CD4-positive, alpha-beta memory T cell (primary cell): ENCODE measurements around the gene PEX14. TPM values are rescaled to one million over a fixed set of nuclear protein-coding genes. Genes with fewer than 3 reads are reported as not detected.

ENCODE experiments used
- CTCF ChIA-PET: fragments of 350-600 bp; sonication (Branson Sonifier 250); formaldehyde crosslinking; loops from one replicate; lab custom pipeline; 2021; ENCODE audit warnings: inconsistent platforms; ENCODE audit not compliant: partially characterized antibody; lab: Charles Lee
- POLR2A ChIA-PET: fragments of 350-600 bp; sonication (Branson Sonifier 250); formaldehyde crosslinking; loops from one replicate; lab custom pipeline; 2021; ENCODE audit not compliant: partially characterized antibody; lab: Charles Lee
- DNase-seq, 5 donors: peaks; one replicate each; pipeline versions ENCODE4 v3.0.0 to v3.0.0-alpha.2; 2020 to 2022; ENCODE audit warnings: mixed read lengths in 1 of 5
- H3K27ac ChIP-seq: one replicate; pipeline ENCODE4 v1.7.0; 2013; ENCODE audit warnings: low read depth, low read length
- H3K27me3 ChIP-seq: 2 replicates; pipeline ENCODE4 v1.7.0; 2013; ENCODE audit warnings: mild to moderate bottlenecking, low read length, moderate library complexity; ENCODE audit not compliant: insufficient read depth
- H3K36me3 ChIP-seq: 2 replicates; pipeline ENCODE4 v1.7.0; 2013; ENCODE audit warnings: mild to moderate bottlenecking, low read length, moderate library complexity; ENCODE audit not compliant: insufficient read depth
- H3K4me1 ChIP-seq: 2 replicates; pipeline ENCODE4 v1.7.0; 2013; ENCODE audit warnings: mild to moderate bottlenecking, low read length, moderate library complexity; ENCODE audit not compliant: insufficient read depth
- H3K4me3 ChIP-seq, 2 donors: one replicate each; pipeline ENCODE4 v1.7.0; 2013; ENCODE audit warnings: low read length in 2 of 2, mild to moderate bottlenecking in 1 of 2
- H3K9me3 ChIP-seq, 2 donors: one replicate each; pipeline ENCODE4 v1.7.0; 2013; ENCODE audit warnings: low read length in 2 of 2, control low read depth in 1 of 2; ENCODE audit not compliant: control insufficient read depth in 1 of 2
- H3K27ac Mint-ChIP-seq, 7 donors: one replicate each; pipeline ENCODE4 v1.8.0; 2020 to 2021; ENCODE audit warnings: mixed read lengths in 7 of 7, mild to moderate bottlenecking in 6 of 7, inconsistent platforms in 3 of 7, moderate library complexity in 3 of 7
- H3K27me3 Mint-ChIP-seq, 2 donors: one replicate each; pipeline ENCODE4 v1.8.0; 2020 to 2021; ENCODE audit warnings: mixed read lengths in 2 of 2
- H3K36me3 Mint-ChIP-seq, 2 donors: one replicate each; pipeline ENCODE4 v1.8.0; 2020 to 2021; ENCODE audit warnings: mixed read lengths in 2 of 2, inconsistent platforms in 1 of 2, mild to moderate bottlenecking in 1 of 2
- H3K4me1 Mint-ChIP-seq, 4 donors: one replicate each; pipeline ENCODE4 v1.8.0; 2020 to 2021; ENCODE audit warnings: mixed read lengths in 4 of 4, mild to moderate bottlenecking in 1 of 4
- H3K4me3 Mint-ChIP-seq, 8 donors: one replicate each; pipeline ENCODE4 v1.8.0; 2020 to 2021; ENCODE audit warnings: mixed read lengths in 8 of 8, mild to moderate bottlenecking in 7 of 8, moderate library complexity in 6 of 8, inconsistent platforms in 3 of 8
- H3K9me3 Mint-ChIP-seq, 8 donors: one replicate each; pipeline ENCODE4 v1.8.0; 2020 to 2021; ENCODE audit warnings: mixed read lengths in 8 of 8, mild to moderate bottlenecking in 5 of 8, inconsistent platforms in 3 of 8, moderate library complexity in 1 of 8
- intact Hi-C: fragments of 100-400 bp; cut with micrococcal nuclease; formaldehyde crosslinking; loops from one replicate; pipeline ENCODE4 v1.15.1; 2023
- polyA plus RNA-seq, 2 donors: library from polyadenylated mRNA; unstranded; fragments of 300-500 nt; fragmentation: Illumina TruSeq; gene quantifications; one replicate each; pipeline ENCODE4 v1.2.3, GENCODE V29; 2021
- total RNA-seq, 2 experiments: library from RNA; stranded (reverse); gene quantifications; one replicate each; pipeline ENCODE4 v1.2.3, GENCODE V29; 2021

PEX14 gene
- total and polyA plus RNA-seq, 4 experiments from 2014 or later = 3.1 to 16.1 (median 9.9) TPM

DNA sequence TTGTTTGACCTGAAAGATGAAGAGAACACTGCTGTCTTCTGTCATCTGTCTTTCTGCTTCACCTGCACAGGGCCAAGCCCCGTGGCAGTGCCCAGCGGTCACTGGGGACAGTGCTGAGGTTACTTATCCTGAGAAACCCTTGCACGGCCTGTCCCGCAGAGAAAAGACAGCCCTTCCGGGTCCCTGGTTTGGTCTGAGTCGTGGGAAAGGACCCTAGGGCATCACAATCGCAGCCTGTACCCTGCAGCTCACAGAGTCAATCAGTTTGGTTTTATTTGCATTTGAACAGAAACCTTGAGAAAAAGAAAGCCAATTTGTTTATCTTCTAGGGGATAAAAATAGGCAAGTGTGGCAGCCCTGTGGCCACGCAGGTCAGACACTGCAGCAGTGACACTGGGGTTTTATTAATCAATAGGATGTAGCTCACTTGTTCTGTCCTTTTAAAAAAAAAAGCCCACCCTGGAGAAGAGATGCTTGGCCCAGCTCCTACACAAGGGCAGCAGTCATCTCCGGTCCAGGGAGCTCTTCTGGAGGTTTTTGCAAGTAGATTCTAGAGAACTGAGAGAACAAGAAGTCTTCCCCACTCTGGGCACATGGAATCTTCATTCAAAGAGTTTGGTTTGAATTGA is 120.0 kb downstream of the PEX14 start:
- intact Hi-C loops = no loop called here
- ChIA-PET POLR2A (no interaction called here), CTCF (interaction anchor here (1.1 to 1.6 kb wide), 2 partner anchors 87 to 99 kb away, joined by 3 to 6 read pairs; no protein-coding TSS in a partner anchor)
- no peak for DNase-seq
- Mint-ChIP-seq H3K9me3 (no peaks in the 10 kb centered on the region), H3K4me1 (peaks cover 0 to 1% (median 0%) of the 10 kb centered on the region in 4 donors), H3K36me3 (peaks cover 5 to 12% of the 10 kb centered on the region in 2 donors), H3K4me3 (no peak overlapping the region), H3K27ac (peak overlapping the region in 1 of 7 donors; percentile 24), H3K27me3 (no peaks in the 10 kb centered on the region)
- H3K36me3 ChIP-seq = no peaks in the 10 kb centered on the region
- no peaks in the 10 kb centered on the region for H3K9me3 ChIP-seq
- H3K4me1 ChIP-seq = no peaks in the 10 kb centered on the region
- no peaks in the 10 kb centered on the region for H3K27me3 ChIP-seq
- no peak overlapping the region for H3K27ac ChIP-seq
- no peak overlapping the region for H3K4me3 ChIP-seq

DNA sequence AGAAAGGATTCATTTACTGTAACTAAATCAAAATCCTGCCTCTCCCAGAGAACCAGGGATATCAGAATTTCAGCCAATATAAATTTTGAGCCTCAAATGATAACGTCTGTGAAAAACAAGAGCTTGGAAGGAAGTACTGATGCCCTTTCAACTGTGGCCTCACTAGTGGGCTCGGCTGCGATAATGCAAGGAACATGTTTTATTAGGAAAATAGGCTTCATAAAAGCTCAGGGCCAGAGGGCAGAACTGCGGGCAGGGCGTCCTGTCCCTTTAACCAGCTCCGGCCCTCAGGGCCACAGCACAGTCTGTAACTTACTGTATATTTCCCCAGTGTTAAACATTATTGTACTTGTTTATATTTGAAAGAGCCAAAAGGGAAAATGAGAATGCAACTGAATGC is 122.0 kb downstream of the PEX14 start:
- Histone ChIP-seq H3K27ac (no peak overlapping the region), H3K9me3 (no peaks in the 10 kb centered on the region), H3K4me1 (no peaks in the 10 kb centered on the region), H3K36me3 (no peaks in the 10 kb centered on the region), H3K4me3 (no peak overlapping the region), H3K27me3 (no peaks in the 10 kb centered on the region)
- H3K36me3 Mint-ChIP-seq = peaks cover 10 to 14% of the 10 kb centered on the region in 2 donors
- no peak overlapping the region for H3K4me3 Mint-ChIP-seq
- ChIA-PET POLR2A (interaction anchor here (0.6 kb wide), 1 partner anchor 180 kb away, joined by 3 read pairs; no protein-coding TSS in a partner anchor), CTCF (interaction anchor here (1.2 kb wide), 1 partner anchor 312 kb away, joined by 3 read pairs; no protein-coding TSS in a partner anchor)
- no peak overlapping the region for H3K27ac Mint-ChIP-seq
- DNase-seq = no peak
- no peaks in the 10 kb centered on the region for H3K9me3 Mint-ChIP-seq
- intact Hi-C loops = no loop called here
- no peaks in the 10 kb centered on the region for H3K4me1 Mint-ChIP-seq
- no peaks in the 10 kb centered on the region for H3K27me3 Mint-ChIP-seq

DNA sequence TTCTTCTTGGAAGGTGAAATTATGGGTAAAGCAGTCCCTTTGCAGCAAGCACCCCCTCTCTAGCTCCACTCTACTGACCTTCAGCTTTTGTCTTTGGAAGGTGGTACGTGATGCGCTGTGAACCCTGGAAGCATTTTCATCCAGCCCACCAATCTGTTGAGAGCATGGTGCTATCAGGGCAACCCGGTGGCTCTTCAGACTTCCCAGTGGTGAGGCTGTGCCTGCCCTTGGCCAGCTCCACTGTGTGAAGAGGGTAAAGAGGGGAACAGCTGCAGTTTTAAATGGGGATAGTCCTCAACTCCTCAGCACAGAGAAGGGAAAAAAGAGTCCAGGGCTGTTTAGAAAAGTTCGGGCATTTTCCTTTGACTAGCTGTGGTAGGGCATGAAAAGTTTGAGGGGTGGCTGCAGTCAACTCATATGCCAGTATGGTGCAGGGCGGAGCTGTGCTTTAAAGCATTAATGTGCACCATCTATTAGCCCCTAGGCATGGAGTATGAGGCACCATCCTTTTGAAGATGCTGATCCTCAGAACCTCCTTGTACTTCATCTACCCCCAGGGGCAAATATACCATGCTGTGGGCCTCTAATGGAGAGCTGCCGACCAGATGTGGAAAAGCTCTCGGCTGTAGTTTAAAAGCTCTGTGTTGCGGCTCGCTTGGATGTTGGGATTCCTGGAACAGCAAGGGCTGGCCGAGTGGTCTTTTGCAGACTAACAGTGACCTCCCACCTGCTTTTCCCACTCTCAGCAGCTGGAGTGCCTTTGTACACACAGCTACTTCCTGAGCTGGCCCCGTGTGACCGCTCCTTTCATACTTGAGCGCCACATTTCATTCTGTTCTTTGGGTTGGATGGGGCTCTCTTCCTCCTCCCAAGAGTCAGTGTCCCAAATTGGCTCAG is 123.0 kb downstream of the PEX14 start:
- no peaks in the 10 kb centered on the region for H3K4me1 Mint-ChIP-seq
- intact Hi-C loops = no loop called here
- H3K27me3 Mint-ChIP-seq = no peaks in the 10 kb centered on the region
- H3K9me3 Mint-ChIP-seq = no peaks in the 10 kb centered on the region
- no peak overlapping the region for H3K27ac ChIP-seq
- peak overlapping the region in 1 of 7 donors; percentile 30 for H3K27ac Mint-ChIP-seq
- H3K4me3 Mint-ChIP-seq = no peak overlapping the region
- POLR2A ChIA-PET = no interaction called here
- H3K36me3 ChIP-seq = no peaks in the 10 kb centered on the region
- CTCF ChIA-PET = interaction anchor here (0.7 to 1.2 kb wide), 3 partner anchors 8 to 311 kb away, joined by 3 read pairs; no protein-coding TSS in a partner anchor
- DNase-seq = no peak
- no peaks in the 10 kb centered on the region for H3K4me1 ChIP-seq
- H3K36me3 Mint-ChIP-seq = peaks cover 11 to 17% of the 10 kb centered on the region in 2 donors
- no peaks in the 10 kb centered on the region for H3K27me3 ChIP-seq
- no peak overlapping the region for H3K4me3 ChIP-seq
- H3K9me3 ChIP-seq = no peaks in the 10 kb centered on the region

DNA sequence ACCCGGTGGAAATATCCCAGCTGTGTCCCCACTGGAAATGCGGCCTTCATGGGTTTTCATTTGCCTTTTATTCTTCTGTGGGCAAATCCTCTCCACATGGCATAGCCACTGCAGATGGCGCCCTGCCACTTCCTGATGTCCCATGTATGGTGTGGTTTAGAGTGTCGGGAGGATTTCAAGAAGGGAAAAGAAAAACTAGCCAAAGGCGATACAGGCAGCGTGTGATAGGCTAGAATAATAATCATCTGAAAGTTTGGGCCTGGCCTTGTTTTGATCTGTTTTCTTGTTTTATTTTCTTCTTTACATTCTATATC is 123.6 kb downstream of the PEX14 start:
- peaks cover 16 to 18% of the 10 kb centered on the region in 2 donors for H3K36me3 Mint-ChIP-seq
- Histone ChIP-seq H3K36me3 (no peaks in the 10 kb centered on the region), H3K27me3 (no peaks in the 10 kb centered on the region), H3K27ac (no peak overlapping the region), H3K9me3 (no peaks in the 10 kb centered on the region), H3K4me3 (no peak overlapping the region), H3K4me1 (no peaks in the 10 kb centered on the region)
- intact Hi-C loops = no loop called here
- ChIA-PET CTCF (interaction anchor here (0.8 kb wide), 1 partner anchor 91 kb away, joined by 3 read pairs; no protein-coding TSS in a partner anchor), POLR2A (no interaction called here)
- no peak for DNase-seq
- H3K9me3 Mint-ChIP-seq = no peaks in the 10 kb centered on the region
- H3K27ac Mint-ChIP-seq = peak overlapping the region in 1 of 7 donors; percentile 30
- no peak overlapping the region for H3K4me3 Mint-ChIP-seq
- H3K27me3 Mint-ChIP-seq = no peaks in the 10 kb centered on the region
- no peaks in the 10 kb centered on the region for H3K4me1 Mint-ChIP-seq

DNA sequence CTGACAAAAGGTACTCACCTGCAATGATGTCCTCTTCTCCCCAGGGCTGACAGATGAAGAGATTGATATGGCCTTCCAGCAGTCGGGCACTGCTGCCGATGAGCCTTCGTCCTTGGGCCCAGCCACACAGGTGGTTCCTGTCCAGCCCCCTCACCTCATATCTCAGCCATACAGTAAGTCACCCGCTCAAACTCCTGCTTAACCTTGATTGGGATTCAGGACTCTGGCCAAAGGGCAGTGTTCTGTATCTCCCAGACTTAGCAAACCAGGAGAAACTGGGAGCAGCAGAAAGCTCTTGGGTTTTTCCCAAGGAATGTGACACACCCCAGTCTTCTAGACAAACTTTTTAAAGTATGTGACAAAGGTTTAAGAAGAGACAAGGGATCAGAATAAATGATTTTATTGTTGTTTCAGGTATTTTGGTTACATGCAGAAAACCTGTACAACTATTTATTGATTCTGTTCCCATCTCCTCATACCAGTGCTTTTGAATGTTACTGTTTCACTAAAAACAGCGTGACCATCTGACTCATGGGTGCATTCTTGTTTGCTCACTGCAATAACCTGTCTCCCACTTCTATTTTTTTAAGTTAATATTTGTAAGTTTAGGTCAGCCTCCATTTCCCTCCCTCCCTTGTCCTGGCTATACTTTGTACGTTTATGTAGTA is 124.6 kb downstream of the PEX14 start:
- Histone ChIP-seq H3K27me3 (no peaks in the 10 kb centered on the region), H3K4me3 (no peak overlapping the region), H3K9me3 (no peaks in the 10 kb centered on the region), H3K27ac (no peak overlapping the region), H3K36me3 (no peaks in the 10 kb centered on the region), H3K4me1 (no peaks in the 10 kb centered on the region)
- intact Hi-C loops = no loop called here
- DNase-seq = no peak
- no peak overlapping the region for H3K4me3 Mint-ChIP-seq
- no peaks in the 10 kb centered on the region for H3K27me3 Mint-ChIP-seq
- peaks cover 22 to 25% of the 10 kb centered on the region in 2 donors for H3K36me3 Mint-ChIP-seq
- CTCF ChIA-PET = no interaction called here
- POLR2A ChIA-PET = no interaction called here
- H3K9me3 Mint-ChIP-seq = no peaks in the 10 kb centered on the region
- H3K27ac Mint-ChIP-seq = peak overlapping the region in 1 of 7 donors; percentile 52
- no peaks in the 10 kb centered on the region for H3K4me1 Mint-ChIP-seq

DNA sequence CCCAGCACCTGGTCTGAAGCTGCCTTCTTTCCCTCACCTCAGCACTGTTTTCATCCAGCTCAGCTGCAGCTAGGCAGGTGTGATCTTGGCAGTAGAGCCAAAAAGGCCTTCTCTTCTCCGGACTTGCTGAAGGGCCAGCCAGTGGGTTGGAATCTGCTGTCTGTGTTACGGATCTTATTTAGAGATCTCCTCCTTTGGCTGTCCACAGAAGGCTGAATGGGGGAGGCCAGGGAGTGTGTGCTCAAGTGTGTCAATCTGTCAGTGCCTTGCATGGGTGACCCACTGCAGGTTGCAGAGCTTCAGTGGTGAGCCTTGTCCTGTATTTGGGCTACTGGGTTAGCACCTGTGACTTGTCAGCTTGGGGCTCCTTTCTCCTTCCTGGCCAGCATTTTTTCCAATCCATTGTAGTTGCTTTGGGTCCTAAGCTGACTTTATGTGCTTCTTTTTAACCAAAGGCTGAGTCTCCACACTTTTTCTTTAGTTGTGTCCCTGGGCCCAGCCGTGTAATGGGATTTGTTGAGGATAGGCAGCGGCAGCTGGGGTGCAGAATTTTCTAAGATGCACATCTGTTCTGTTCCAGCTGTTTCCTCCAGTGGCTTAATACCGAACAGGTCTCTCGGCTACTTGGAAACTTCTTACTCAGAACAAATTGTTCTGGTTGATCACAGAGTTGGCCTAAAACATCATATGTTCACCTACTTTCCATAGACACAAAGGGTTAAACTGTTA is 126.8 kb downstream of the PEX14 start:
- Mint-ChIP-seq H3K27ac (peak overlapping the region in 1 of 7 donors; percentile 25), H3K36me3 (peaks cover 28 to 31% of the 10 kb centered on the region in 2 donors), H3K27me3 (no peaks in the 10 kb centered on the region), H3K9me3 (no peaks in the 10 kb centered on the region), H3K4me3 (no peak overlapping the region), H3K4me1 (no peaks in the 10 kb centered on the region)
- Histone ChIP-seq H3K36me3 (no peaks in the 10 kb centered on the region), H3K27me3 (no peaks in the 10 kb centered on the region), H3K27ac (no peak overlapping the region), H3K4me1 (no peaks in the 10 kb centered on the region), H3K9me3 (no peaks in the 10 kb centered on the region), H3K4me3 (no peak overlapping the region)
- POLR2A ChIA-PET = no interaction called here
- DNase-seq = no peak
- intact Hi-C loops = no loop called here
- CTCF ChIA-PET = interaction anchor here (1.2 to 1.4 kb wide), 2 partner anchors 19 to 94 kb away, joined by 3 to 4 read pairs; no protein-coding TSS in a partner anchor
